HEK293 (cell line): ENCODE data around the gene IL23R.

Source experiments
- CTCF ChIA-PET: fragments of 350-600 bp; formaldehyde crosslinking; extraction: SDS; loops from one replicate; lab custom pipeline; 2021; ENCODE audit warnings: antibody characterized with exemption; lab: Yijun Ruan, JAX
- POLR2A ChIA-PET: fragments of 300-600 bp; formaldehyde crosslinking; extraction: SDS; loops from one replicate; lab custom pipeline; 2020; ENCODE audit warnings: antibody characterized with exemption, inconsistent platforms; lab: Yijun Ruan, JAX
- H3K27ac ChIP-seq: fragments of 200-500 bp; sonication (Bioruptor generic); 2 replicates; pipeline ENCODE4 v1.5.1; 2014; ENCODE audit warnings: low read depth, low read length, control low read depth, inconsistent platforms; ENCODE audit errors: extremely low read depth
- H3K36me3 ChIP-seq, 2 experiments: fragments of 200-500 bp in 1 of 2; sonication (Bioruptor generic) in 1 of 2; 1 replicate in 1 of 2; 2 replicates in 1 of 2; pipeline ENCODE4 v1.5.1; 2014 to 2017; ENCODE audit warnings: inconsistent platforms in 2 of 2, low read length in 2 of 2; ENCODE audit not compliant: control insufficient read depth in 2 of 2, insufficient read depth in 1 of 2
- H3K4me1 ChIP-seq: fragments of 200-500 bp; sonication (Bioruptor generic); 2 replicates; pipeline ENCODE4 v1.5.1; 2014; ENCODE audit warnings: mild to moderate bottlenecking, low read length, inconsistent platforms; ENCODE audit not compliant: control insufficient read depth, insufficient read depth
- H3K4me3 ChIP-seq: 2 replicates; pipeline ENCODE4 v1.5.1; 2011; ENCODE audit warnings: low read depth, mild to moderate bottlenecking, control low read depth, low read length, moderate library complexity
- H3K9me3 ChIP-seq: fragments of 200-500 bp; sonication (Bioruptor generic); 2 replicates; pipeline ENCODE4 v1.5.1; 2014; ENCODE audit warnings: low read depth, low read length, inconsistent platforms; ENCODE audit not compliant: control insufficient read depth, insufficient read depth
- KLF1 ChIP-seq: fragments of 450-650 bp; formaldehyde crosslinking; IDR thresholded peaks from 2 replicates; pipeline ENCODE4 v1.5.1; 2016; ENCODE audit warnings: missing biosample characterization, missing genetic modification characterization
- SALL2 ChIP-seq: fragments of 450-650 bp; formaldehyde crosslinking; IDR thresholded peaks from 2 replicates; pipeline ENCODE4 v1.5.0; 2017; ENCODE audit warnings: missing biosample characterization, mild to moderate bottlenecking, missing genetic modification characterization, borderline replicate concordance
- YY1 ChIP-seq: fragments of 450-650 bp; formaldehyde crosslinking; IDR thresholded peaks from 2 replicates; pipeline ENCODE4 v1.5.1; 2018; ENCODE audit warnings: missing biosample characterization, missing genetic modification characterization
- ZBTB26 ChIP-seq: fragments of 450-650 bp; formaldehyde crosslinking; optimal IDR thresholded peaks from 2 replicates; pipeline ENCODE3; 2016; ENCODE audit warnings: missing biosample characterization, mild to moderate bottlenecking, missing genetic modification characterization
- ZBTB7A ChIP-seq: fragments of 450-650 bp; formaldehyde crosslinking; IDR thresholded peaks from 2 replicates; pipeline ENCODE4 v1.5.1; 2016; ENCODE audit warnings: low read depth, missing biosample characterization, missing genetic modification characterization
- ZBTB8A ChIP-seq: fragments of 450-650 bp; formaldehyde crosslinking; IDR thresholded peaks from 2 replicates; pipeline ENCODE4 v1.5.1; 2016; ENCODE audit warnings: missing biosample characterization, missing genetic modification characterization
- ZFP69B ChIP-seq: fragments of 450-650 bp; formaldehyde crosslinking; IDR thresholded peaks from 2 replicates; pipeline ENCODE4 v1.5.1; 2016; ENCODE audit warnings: missing biosample characterization, missing genetic modification characterization
- ZNF155 ChIP-seq: fragments of 450-650 bp; formaldehyde crosslinking; IDR thresholded peaks from 2 replicates; pipeline ENCODE4 v1.5.1; 2016; ENCODE audit warnings: missing biosample characterization, missing genetic modification characterization
- ZNF211 ChIP-seq: fragments of 450-650 bp; formaldehyde crosslinking; IDR thresholded peaks from 2 replicates; pipeline ENCODE4 v1.5.1; 2016; ENCODE audit warnings: low read depth, missing biosample characterization, missing genetic modification characterization
- ZNF23 ChIP-seq: fragments of 450-650 bp; formaldehyde crosslinking; IDR thresholded peaks from 2 replicates; pipeline ENCODE4 v1.5.1; 2016; ENCODE audit warnings: missing biosample characterization, missing genetic modification characterization, borderline replicate concordance
- ZNF311 ChIP-seq: fragments of 450-650 bp; formaldehyde crosslinking; IDR thresholded peaks from 2 replicates; pipeline ENCODE4 v1.5.1; 2017; ENCODE audit warnings: missing biosample characterization, missing genetic modification characterization, borderline replicate concordance
- ZNF335 ChIP-seq: fragments of 450-650 bp; formaldehyde crosslinking; conservative IDR thresholded peaks from 2 replicates; pipeline ENCODE4 v1.5.1; 2016; ENCODE audit warnings: missing biosample characterization, missing genetic modification characterization
- ZNF473 ChIP-seq: fragments of 450-650 bp; formaldehyde crosslinking; IDR thresholded peaks from 2 replicates; pipeline ENCODE4 v1.5.1; 2017; ENCODE audit warnings: missing biosample characterization, missing genetic modification characterization
- ZNF521 ChIP-seq: fragments of 450-650 bp; formaldehyde crosslinking; IDR thresholded peaks from 2 replicates; pipeline ENCODE4 v1.5.1; 2017; ENCODE audit warnings: missing biosample characterization, mild to moderate bottlenecking, missing genetic modification characterization
- ZNF571 ChIP-seq: fragments of 450-650 bp; formaldehyde crosslinking; IDR thresholded peaks from 2 replicates; pipeline ENCODE4 v1.5.0; 2017; ENCODE audit warnings: missing biosample characterization, missing genetic modification characterization
- ZNF596 ChIP-seq: fragments of 450-650 bp; IDR thresholded peaks from 2 replicates; pipeline ENCODE4 v1.5.0; 2018; ENCODE audit warnings: missing biosample characterization, mild to moderate bottlenecking, missing genetic modification characterization, moderate library complexity
- ZNF621 ChIP-seq: fragments of 450-650 bp; formaldehyde crosslinking; IDR thresholded peaks from 2 replicates; pipeline ENCODE4 v1.5.1; 2017; ENCODE audit warnings: missing biosample characterization, missing genetic modification characterization
- ZNF626 ChIP-seq: fragments of 450-650 bp; sonication (Bioruptor Pico); formaldehyde crosslinking; IDR thresholded peaks from 2 replicates; pipeline ENCODE4 v1.5.1; 2018; ENCODE audit warnings: missing biosample characterization, missing genetic modification characterization, inconsistent platforms
- ZNF670 ChIP-seq: fragments of 450-650 bp; formaldehyde crosslinking; IDR thresholded peaks from 2 replicates; pipeline ENCODE4 v1.5.1; 2016; ENCODE audit warnings: missing biosample characterization, missing genetic modification characterization, low read depth
- ZNF692 ChIP-seq: fragments of 450-650 bp; formaldehyde crosslinking; IDR thresholded peaks from 2 replicates; pipeline ENCODE4 v1.5.1; 2016; ENCODE audit warnings: missing biosample characterization, missing genetic modification characterization
- ZNF747 ChIP-seq: fragments of 450-650 bp; formaldehyde crosslinking; IDR thresholded peaks from 2 replicates; pipeline ENCODE4 v1.5.1; 2016; ENCODE audit warnings: missing biosample characterization, missing genetic modification characterization
- TF ChIP-seq, protein P1 (sequence below): fragments of 450-650 bp; formaldehyde crosslinking; IDR thresholded peaks from 2 replicates; pipeline ENCODE4 v1.5.1; 2016; ENCODE audit warnings: missing biosample characterization, missing genetic modification characterization
- TF ChIP-seq, protein P2 (sequence below): fragments of 450-650 bp; formaldehyde crosslinking; conservative IDR thresholded peaks from 2 replicates; pipeline ENCODE4 v1.5.1; 2016; ENCODE audit warnings: low read depth, missing biosample characterization, missing genetic modification characterization

The IL23R gene

GRCh38 chr1:67135354-67135753 lies 30.9 kb upstream of the IL23R start (continued):
- TF ChIP-seq ZNF621 (tag by site-specific recombination) (no peak), ZNF670 (no peak), ZNF311 (tag by site-specific recombination) (no peak), YY1 (tag by site-specific recombination) (no peak), ZNF747 (tag by site-specific recombination) (no peak)
- TF ChIP-seq, protein P1, sequence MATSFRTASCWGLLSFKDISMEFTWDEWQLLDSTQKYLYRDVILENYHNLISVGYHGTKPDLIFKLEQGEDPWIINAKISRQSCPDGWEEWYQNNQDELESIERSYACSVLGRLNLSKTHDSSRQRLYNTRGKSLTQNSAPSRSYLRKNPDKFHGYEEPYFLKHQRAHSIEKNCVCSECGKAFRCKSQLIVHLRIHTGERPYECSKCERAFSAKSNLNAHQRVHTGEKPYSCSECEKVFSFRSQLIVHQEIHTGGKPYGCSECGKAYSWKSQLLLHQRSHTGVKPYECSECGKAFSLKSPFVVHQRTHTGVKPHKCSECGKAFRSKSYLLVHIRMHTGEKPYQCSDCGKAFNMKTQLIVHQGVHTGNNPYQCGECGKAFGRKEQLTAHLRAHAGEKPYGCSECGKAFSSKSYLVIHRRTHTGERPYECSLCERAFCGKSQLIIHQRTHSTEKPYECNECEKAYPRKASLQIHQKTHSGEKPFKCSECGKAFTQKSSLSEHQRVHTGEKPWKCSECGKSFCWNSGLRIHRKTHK (tag by site-specific recombination) = no peak

GRCh38 chr1:67137307-67137753 lies 28.9 kb upstream of the IL23R start:
- POLR2A ChIA-PET = no interaction called here
- TF ChIP-seq, protein P2, sequence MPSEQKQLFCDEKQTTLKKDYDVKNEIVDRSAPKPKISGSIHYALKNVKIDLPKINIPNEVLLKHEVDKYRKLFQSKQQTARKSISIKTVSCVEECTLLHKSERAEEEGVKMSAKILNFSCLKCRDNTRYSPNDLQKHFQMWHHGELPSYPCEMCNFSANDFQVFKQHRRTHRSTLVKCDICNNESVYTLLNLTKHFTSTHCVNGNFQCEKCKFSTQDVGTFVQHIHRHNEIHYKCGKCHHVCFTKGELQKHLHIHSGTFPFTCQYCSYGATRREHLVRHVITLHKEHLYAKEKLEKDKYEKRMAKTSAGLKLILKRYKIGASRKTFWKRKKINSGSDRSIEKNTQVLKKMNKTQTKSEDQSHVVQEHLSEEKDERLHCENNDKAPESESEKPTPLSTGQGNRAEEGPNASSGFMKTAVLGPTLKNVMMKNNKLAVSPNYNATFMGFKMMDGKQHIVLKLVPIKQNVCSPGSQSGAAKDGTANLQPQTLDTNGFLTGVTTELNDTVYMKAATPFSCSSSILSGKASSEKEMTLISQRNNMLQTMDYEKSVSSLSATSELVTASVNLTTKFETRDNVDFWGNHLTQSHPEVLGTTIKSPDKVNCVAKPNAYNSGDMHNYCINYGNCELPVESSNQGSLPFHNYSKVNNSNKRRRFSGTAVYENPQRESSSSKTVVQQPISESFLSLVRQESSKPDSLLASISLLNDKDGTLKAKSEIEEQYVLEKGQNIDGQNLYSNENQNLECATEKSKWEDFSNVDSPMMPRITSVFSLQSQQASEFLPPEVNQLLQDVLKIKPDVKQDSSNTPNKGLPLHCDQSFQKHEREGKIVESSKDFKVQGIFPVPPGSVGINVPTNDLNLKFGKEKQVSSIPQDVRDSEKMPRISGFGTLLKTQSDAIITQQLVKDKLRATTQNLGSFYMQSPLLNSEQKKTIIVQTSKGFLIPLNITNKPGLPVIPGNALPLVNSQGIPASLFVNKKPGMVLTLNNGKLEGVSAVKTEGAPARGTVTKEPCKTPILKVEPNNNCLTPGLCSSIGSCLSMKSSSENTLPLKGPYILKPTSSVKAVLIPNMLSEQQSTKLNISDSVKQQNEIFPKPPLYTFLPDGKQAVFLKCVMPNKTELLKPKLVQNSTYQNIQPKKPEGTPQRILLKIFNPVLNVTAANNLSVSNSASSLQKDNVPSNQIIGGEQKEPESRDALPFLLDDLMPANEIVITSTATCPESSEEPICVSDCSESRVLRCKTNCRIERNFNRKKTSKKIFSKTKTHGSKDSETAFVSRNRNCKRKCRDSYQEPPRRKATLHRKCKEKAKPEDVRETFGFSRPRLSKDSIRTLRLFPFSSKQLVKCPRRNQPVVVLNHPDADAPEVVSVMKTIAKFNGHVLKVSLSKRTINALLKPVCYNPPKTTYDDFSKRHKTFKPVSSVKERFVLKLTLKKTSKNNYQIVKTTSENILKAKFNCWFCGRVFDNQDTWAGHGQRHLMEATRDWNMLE (tag by site-specific recombination) = no peak
- TF ChIP-seq KLF1 (tag by site-specific recombination) = no peak
- TF ChIP-seq, all 188 proteins: peak for 0
- CTCF ChIA-PET = interaction anchor here (2.3 kb wide), 1 partner anchor 11 kb away, joined by 12 read pairs; no protein-coding TSS in a partner anchor
- Histone ChIP-seq H3K4me1 (no peaks in the 10 kb centered on the region), H3K9me3 (no peaks in the 10 kb centered on the region), H3K36me3 (no peaks in the 10 kb centered on the region), H3K4me3 (no peak overlapping the region), H3K27ac (no peak overlapping the region)

- H3K36me3 ChIP-seq = no peaks in the 10 kb centered on the region
- no peak overlapping the region for H3K27ac ChIP-seq
- H3K4me3 ChIP-seq = no peak overlapping the region
- ChIA-PET POLR2A (no interaction called here), CTCF (interaction anchor here (0.6 to 1.1 kb wide), 3 partner anchors 10 to 143 kb away, joined by 3 read pairs; no protein-coding TSS in a partner anchor)
- no peaks in the 10 kb centered on the region for H3K4me1 ChIP-seq
- no peaks in the 10 kb centered on the region for H3K9me3 ChIP-seq
- TF ChIP-seq ZNF335 (tag by site-specific recombination) (no peak), ZNF571 (tag by site-specific recombination) (no peak), ZNF23 (tag by site-specific recombination) (no peak), ZNF521 (tag by site-specific recombination) (no peak), ZFP69B (tag by site-specific recombination) (no peak), ZNF596 (tag by site-specific recombination) (no peak), ZNF473 (tag by site-specific recombination) (no peak), SALL2 (tag by site-specific recombination) (no peak), ZNF670 (no peak), ZNF211 (tag by site-specific recombination) (no peak), ZBTB26 (tag by site-specific recombination) (no peak), ZNF692 (tag by site-specific recombination) (no peak), ZBTB8A (tag by site-specific recombination) (no peak), ZNF626 (no peak), ZNF155 (tag by site-specific recombination) (no peak), ZBTB7A (tag by site-specific recombination) (no peak)
Measured at GRCh38 chr1:67138813-67139499, 27.3 kb upstream of the IL23R start.
